ENCODE measurements around the gene SBK3. TPM values are rescaled to one million over a fixed set of nuclear protein-coding genes. Genes with fewer than 3 reads are reported as not detected.

Gene SBK3
- total and polyA plus RNA-seq, 10 of the 15 experiments (the other 5 are each of a cell fraction or from before 2014, with no cell fraction given): not detected

DNA sequence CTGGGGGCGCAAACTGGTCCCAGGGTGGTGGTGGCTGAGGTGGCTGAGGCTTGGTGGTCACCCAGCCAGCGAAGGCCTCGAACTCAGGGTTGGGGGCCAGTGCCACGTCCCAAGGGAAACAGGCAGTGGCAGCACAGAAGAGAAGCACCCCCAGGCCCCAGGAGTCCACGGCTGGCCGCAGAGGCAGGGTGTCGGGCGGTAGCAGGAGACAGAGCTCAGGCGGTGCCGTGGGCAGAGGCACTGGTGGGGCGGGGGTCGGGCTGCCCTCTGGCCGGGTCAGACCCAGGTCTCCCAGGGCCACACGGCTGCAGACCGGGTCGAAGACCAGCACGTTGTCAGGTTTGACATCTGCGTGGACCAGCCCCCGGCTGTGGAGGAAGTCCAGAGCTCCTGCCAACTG lies 4.3 kb downstream of the SBK3 start:
- H3K79me2 ChIP-seq (ENCODE audit: control insufficient read depth, insufficient read depth, low read length): no peaks in the 10 kb centered on the region
- SMC1A ChIA-PET (ENCODE audit: uncharacterized antibody, unreplicated experiment): no interaction called here
- POLR2A ChIA-PET: no interaction called here
- intact Hi-C loops (cut with micrococcal nuclease; ENCODE audit: unreplicated experiment): no loop called here
- ATAC-seq (no peak), DNase-seq (ENCODE audit: low read depth, low spot score) (no peak), FAIRE-seq (no peak)
- RAD21 ChIA-PET (ENCODE audit: unreplicated experiment): no interaction called here
- H3K4me3 ChIP-seq: no peak overlapping the region
- H3K9ac ChIP-seq (ENCODE audit: control insufficient read depth, insufficient read depth, low read length): no peak overlapping the region
- H3K4me2 ChIP-seq (ENCODE audit: control insufficient read depth, insufficient read depth): no peak overlapping the region
- H3K27ac ChIP-seq (ENCODE audit: control insufficient read depth, insufficient read depth): no peak overlapping the region
- H3K36me3 ChIP-seq (ENCODE audit: control insufficient read depth in 2 of 2, insufficient read depth in 2 of 2, low read length in 1 of 2): no peaks in the 10 kb centered on the region
- CTCF ChIA-PET: no interaction called here
- no peaks in the 10 kb centered on the region for H3K9me3 ChIP-seq (replicated peaks; ENCODE audit: control insufficient read depth, insufficient read depth, low read length)
- H3K4me1 ChIP-seq (ENCODE audit: control insufficient read depth, insufficient read depth, low read length): no peaks in the 10 kb centered on the region
- H4K20me1 ChIP-seq (ENCODE audit: control insufficient read depth, insufficient read depth): no peaks in the 10 kb centered on the region
- 37% methylated on average over 16 of the region's 19 CpGs for WGBS (ENCODE audit: insufficient coverage, insufficient replicate concordance, low lambda C conversion rate, missing lambda C conversion rate)
- in situ Hi-C loops (cut with MboI): no loop called here
- H3K27me3 ChIP-seq (replicated peaks in 1 of 2; ENCODE audit: control insufficient read depth in 2 of 2, insufficient read depth in 2 of 2, low read length in 1 of 2): no peaks in the 10 kb centered on the region
- BruUV-seq (replicated peaks): no TSS peak
- TF ChIP-seq, protein P1, sequence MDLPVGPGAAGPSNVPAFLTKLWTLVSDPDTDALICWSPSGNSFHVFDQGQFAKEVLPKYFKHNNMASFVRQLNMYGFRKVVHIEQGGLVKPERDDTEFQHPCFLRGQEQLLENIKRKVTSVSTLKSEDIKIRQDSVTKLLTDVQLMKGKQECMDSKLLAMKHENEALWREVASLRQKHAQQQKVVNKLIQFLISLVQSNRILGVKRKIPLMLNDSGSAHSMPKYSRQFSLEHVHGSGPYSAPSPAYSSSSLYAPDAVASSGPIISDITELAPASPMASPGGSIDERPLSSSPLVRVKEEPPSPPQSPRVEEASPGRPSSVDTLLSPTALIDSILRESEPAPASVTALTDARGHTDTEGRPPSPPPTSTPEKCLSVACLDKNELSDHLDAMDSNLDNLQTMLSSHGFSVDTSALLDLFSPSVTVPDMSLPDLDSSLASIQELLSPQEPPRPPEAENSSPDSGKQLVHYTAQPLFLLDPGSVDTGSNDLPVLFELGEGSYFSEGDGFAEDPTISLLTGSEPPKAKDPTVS (IDR thresholded peaks at IDR 0.05; ENCODE audit: low read depth, low read length): no peak
- TF ChIP-seq, protein P2, sequence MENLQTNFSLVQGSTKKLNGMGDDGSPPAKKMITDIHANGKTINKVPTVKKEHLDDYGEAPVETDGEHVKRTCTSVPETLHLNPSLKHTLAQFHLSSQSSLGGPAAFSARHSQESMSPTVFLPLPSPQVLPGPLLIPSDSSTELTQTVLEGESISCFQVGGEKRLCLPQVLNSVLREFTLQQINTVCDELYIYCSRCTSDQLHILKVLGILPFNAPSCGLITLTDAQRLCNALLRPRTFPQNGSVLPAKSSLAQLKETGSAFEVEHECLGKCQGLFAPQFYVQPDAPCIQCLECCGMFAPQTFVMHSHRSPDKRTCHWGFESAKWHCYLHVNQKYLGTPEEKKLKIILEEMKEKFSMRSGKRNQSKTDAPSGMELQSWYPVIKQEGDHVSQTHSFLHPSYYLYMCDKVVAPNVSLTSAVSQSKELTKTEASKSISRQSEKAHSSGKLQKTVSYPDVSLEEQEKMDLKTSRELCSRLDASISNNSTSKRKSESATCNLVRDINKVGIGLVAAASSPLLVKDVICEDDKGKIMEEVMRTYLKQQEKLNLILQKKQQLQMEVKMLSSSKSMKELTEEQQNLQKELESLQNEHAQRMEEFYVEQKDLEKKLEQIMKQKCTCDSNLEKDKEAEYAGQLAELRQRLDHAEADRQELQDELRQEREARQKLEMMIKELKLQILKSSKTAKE (IDR thresholded peaks at IDR 0.05; ENCODE audit: low read depth, poor library complexity, severe bottlenecking): no peak
- TF ChIP-seq, protein P3, sequence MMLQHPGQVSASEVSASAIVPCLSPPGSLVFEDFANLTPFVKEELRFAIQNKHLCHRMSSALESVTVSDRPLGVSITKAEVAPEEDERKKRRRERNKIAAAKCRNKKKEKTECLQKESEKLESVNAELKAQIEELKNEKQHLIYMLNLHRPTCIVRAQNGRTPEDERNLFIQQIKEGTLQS (IDR thresholded peaks at IDR 0.05; ENCODE audit: borderline replicate concordance, extremely low read depth, low read depth, low read length): no peak
- TF ChIP-seq SMAD1 (IDR thresholded peaks at IDR 0.05; ENCODE audit: low read depth, partially characterized antibody) (no peak), PML (IDR thresholded peaks at IDR 0.05; ENCODE audit: low read length) (no peak), ZNF274 (IDR thresholded peaks at IDR 0.05; ENCODE audit: insufficient read depth, insufficient read length) (no peak), KDM1A (IDR thresholded peaks at IDR 0.05; ENCODE audit: borderline replicate concordance) (no peak), FOXM1 (IDR thresholded peaks at IDR 0.05; ENCODE audit: low read depth, low read length) (no peak)
- no peak overlapping the region for H2AFZ ChIP-seq (ENCODE audit: control insufficient read depth, low read depth, low read length)
